Hepatocyte (in vitro differentiated cells): Measurements from ENCODE around the gene TUBGCP3. TPM values are rescaled to one million over a fixed set of nuclear protein-coding genes. Genes with fewer than 3 reads are reported as not detected.

Experiments used
- DNase-seq: peaks from one replicate; pipeline ENCODE4 v3.0.0-alpha.2; 2016; ENCODE audit warnings: low spot score
- H2AFZ ChIP-seq: fragments of 200-600 bp; sonication (generic); 2 replicates; pipeline ENCODE4 v1.6.0; 2016; ENCODE audit warnings: antibody characterized with exemption, mild to moderate bottlenecking
- H3K27ac ChIP-seq: fragments of 200-600 bp; sonication (generic); 2 replicates; pipeline ENCODE4 v1.5.1; 2016; ENCODE audit warnings: mild to moderate bottlenecking
- H3K27me3 ChIP-seq: fragments of 200-600 bp; sonication (generic); 2 replicates; pipeline ENCODE4 v1.6.1; 2016
- H3K36me3 ChIP-seq: fragments of 200-600 bp; sonication (generic); replicated peaks from 2 replicates; pipeline ENCODE4 v1.5.1; 2016; ENCODE audit warnings: low read depth; ENCODE audit not compliant: insufficient read depth
- H3K4me1 ChIP-seq: fragments of 200-600 bp; sonication (generic); 2 replicates; pipeline ENCODE4 v1.5.1; 2016; ENCODE audit warnings: mild to moderate bottlenecking, moderate library complexity; ENCODE audit not compliant: insufficient read depth
- H3K4me2 ChIP-seq: fragments of 200-600 bp; sonication (generic); 2 replicates; pipeline ENCODE4 v1.6.0; 2016
- H3K4me3 ChIP-seq: fragments of 200-600 bp; sonication (generic); 2 replicates; pipeline ENCODE4 v1.5.1; 2016; ENCODE audit warnings: mild to moderate bottlenecking
- H3K79me2 ChIP-seq: fragments of 200-600 bp; sonication (generic); 2 replicates; pipeline ENCODE4 v1.6.0; 2017; ENCODE audit warnings: mild to moderate bottlenecking
- H3K9me2 ChIP-seq: fragments of 200-600 bp; sonication (generic); replicated peaks from 2 replicates; pipeline ENCODE4 v1.6.0; 2017; ENCODE audit warnings: mild to moderate bottlenecking; ENCODE audit not compliant: insufficient read depth
- H3K9me3 ChIP-seq: fragments of 200-600 bp; sonication (generic); 2 replicates; pipeline ENCODE4 v1.5.1; 2016; ENCODE audit warnings: low read depth, mild to moderate bottlenecking
- H4K20me1 ChIP-seq: fragments of 200-600 bp; sonication (generic); 2 replicates; pipeline ENCODE4 v1.6.0; 2016; ENCODE audit warnings: mild to moderate bottlenecking; ENCODE audit not compliant: insufficient read depth, poor library complexity, severe bottlenecking
- EZH2 ChIP-seq: fragments of 200-600 bp; sonication (generic); IDR thresholded peaks from 2 replicates; pipeline ENCODE4 v1.6.1; 2016; ENCODE audit warnings: antibody characterized with exemption, mild to moderate bottlenecking, borderline replicate concordance
- EZH2phosphoT487 ChIP-seq: fragments of 200-600 bp; sonication (generic); IDR thresholded peaks from one replicate; pipeline ENCODE4 v1.6.1; 2018; ENCODE audit warnings: antibody characterized with exemption, mild to moderate bottlenecking, low read depth, moderate library complexity; ENCODE audit not compliant: unreplicated experiment, severe bottlenecking
- WGBS: methylation state at CpG from one replicate; pipeline ENCODE4 v1.1.6; 2016; ENCODE audit warnings: low lambda C conversion rate; ENCODE audit errors: missing lambda C conversion rate; 5-methylcytosine and 5-hydroxymethylcytosine counted together
- polyA plus RNA-seq: library from polyadenylated mRNA; unstranded; fragments of >200 nt; fragmentation: Nextera tagmentation; extraction: Ambion mirVana; gene quantifications from 2 replicates; pipeline ENCODE4 v1.2.1, GENCODE V29; 2016
- total RNA-seq: library from RNA; depleted of rRNA; stranded (reverse); fragments of >200 nt; gene quantifications from 2 replicates; pipeline ENCODE4 v1.2.3, GENCODE V29; 2014
- TF ChIP-seq, protein P1 (sequence below): fragments of 200-600 bp; sonication (generic); IDR thresholded peaks from 2 replicates; pipeline ENCODE4 v1.5.1; 2016; ENCODE audit warnings: antibody characterized with exemption, mild to moderate bottlenecking; ENCODE audit not compliant: poor library complexity

The TUBGCP3 gene
- total and polyA plus RNA-seq, 2 experiments from 2014 or later = 9.7 to 11.1 TPM

DNA sequence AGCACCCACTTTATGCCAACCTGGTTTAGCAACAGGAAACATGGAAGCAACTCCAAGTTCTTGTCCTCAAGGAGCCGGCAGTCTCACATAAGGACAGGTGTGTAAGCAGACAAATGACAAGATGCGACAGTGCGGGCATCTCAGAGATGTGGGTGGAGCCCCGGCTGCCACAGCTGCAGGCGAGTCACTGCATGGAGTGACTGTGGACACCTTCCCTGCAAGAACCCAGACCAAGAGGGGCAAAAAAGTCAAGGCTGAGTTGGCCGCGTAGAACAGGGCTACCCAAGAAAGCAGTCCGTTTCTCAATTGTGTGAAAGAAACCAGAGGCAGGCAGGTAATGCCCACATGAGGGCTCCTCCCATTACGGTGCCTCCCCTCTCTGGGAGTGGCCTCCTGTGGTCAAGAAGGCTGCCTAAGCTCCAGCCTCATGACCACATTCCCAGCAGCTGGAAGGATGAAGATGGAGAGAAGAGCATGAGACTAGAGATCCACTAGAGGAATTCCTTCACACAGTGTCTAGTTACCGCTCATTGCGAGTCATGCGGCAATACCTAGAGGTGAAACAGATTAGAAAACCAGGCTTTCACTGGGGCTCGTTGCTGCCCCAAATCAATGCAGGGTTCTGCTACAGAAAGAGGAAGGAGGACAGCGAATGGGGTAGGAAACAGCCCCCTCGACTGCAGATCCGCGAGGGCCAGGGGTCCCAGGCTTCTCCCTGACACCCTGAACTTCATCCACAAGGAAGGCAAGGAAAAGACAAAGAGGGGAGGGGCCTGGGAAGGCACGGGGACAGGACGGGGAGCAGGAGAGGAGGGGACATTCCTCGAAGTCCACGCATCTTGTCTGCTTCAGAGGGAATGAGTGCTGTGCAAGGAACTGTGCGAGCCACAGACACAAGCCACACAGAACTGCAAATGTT is 131.6 kb downstream of the TUBGCP3 start:
- no peaks in the 10 kb centered on the region for H3K4me1 ChIP-seq
- 86% methylated on average over 22 of the region's 22 CpGs for WGBS
- H3K27ac ChIP-seq = no peak overlapping the region
- H3K4me3 ChIP-seq = no peak overlapping the region
- H3K27me3 ChIP-seq = no peaks in the 10 kb centered on the region
- no peak overlapping the region for H3K4me2 ChIP-seq
- H3K36me3 ChIP-seq = no peaks in the 10 kb centered on the region
- H3K79me2 ChIP-seq = no peaks in the 10 kb centered on the region
- H3K9me3 ChIP-seq = no peaks in the 10 kb centered on the region
- H3K9me2 ChIP-seq = no peaks in the 10 kb centered on the region
- H2AFZ ChIP-seq = no peak overlapping the region
- TF ChIP-seq, protein P1, sequence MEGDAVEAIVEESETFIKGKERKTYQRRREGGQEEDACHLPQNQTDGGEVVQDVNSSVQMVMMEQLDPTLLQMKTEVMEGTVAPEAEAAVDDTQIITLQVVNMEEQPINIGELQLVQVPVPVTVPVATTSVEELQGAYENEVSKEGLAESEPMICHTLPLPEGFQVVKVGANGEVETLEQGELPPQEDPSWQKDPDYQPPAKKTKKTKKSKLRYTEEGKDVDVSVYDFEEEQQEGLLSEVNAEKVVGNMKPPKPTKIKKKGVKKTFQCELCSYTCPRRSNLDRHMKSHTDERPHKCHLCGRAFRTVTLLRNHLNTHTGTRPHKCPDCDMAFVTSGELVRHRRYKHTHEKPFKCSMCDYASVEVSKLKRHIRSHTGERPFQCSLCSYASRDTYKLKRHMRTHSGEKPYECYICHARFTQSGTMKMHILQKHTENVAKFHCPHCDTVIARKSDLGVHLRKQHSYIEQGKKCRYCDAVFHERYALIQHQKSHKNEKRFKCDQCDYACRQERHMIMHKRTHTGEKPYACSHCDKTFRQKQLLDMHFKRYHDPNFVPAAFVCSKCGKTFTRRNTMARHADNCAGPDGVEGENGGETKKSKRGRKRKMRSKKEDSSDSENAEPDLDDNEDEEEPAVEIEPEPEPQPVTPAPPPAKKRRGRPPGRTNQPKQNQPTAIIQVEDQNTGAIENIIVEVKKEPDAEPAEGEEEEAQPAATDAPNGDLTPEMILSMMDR = no peak
- TF ChIP-seq EZH2phosphoT487 (no peak), EZH2 (no peak)
- DNase-seq = no peak
- no peaks in the 10 kb centered on the region for H4K20me1 ChIP-seq

DNA sequence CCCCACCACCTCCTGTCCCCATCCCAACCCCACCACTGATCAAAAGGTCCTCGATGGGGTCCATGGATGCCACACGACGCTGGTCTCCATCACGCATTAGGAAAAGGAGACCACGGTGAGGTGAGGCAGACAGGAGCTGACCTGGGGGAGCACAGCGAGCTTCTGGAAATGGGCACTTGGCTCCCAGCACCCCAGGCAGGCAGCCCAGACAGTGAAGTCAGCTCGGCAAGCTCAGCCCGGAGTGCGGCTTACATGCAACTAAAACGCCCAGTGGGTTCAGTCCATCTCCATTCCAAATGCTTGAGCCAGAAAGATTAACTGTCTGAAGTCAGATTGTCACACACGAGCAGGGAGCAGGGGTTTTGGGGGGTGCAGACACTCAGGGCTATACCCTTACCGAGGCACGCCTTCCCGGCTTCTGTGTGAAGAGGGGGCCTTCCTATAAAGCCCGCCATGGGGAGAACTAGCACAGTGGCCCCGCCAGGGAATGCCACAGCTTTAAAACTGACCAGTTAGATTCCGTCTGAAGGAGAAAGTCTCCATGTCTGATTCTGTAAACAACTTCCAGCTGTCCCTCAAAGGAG is 132.4 kb downstream of the TUBGCP3 start:
- Histone ChIP-seq H3K4me3 (no peak overlapping the region), H4K20me1 (no peaks in the 10 kb centered on the region), H2AFZ (no peak overlapping the region), H3K9me2 (no peaks in the 10 kb centered on the region), H3K79me2 (no peaks in the 10 kb centered on the region), H3K4me1 (no peaks in the 10 kb centered on the region), H3K36me3 (no peaks in the 10 kb centered on the region), H3K27ac (no peak overlapping the region), H3K4me2 (no peak overlapping the region), H3K27me3 (no peaks in the 10 kb centered on the region), H3K9me3 (no peaks in the 10 kb centered on the region)
- TF ChIP-seq EZH2phosphoT487 (no peak), EZH2 (no peak)
- TF ChIP-seq, protein P1 = no peak
- 94% methylated on average over 17 of the region's 17 CpGs for WGBS
- no peak for DNase-seq

DNA sequence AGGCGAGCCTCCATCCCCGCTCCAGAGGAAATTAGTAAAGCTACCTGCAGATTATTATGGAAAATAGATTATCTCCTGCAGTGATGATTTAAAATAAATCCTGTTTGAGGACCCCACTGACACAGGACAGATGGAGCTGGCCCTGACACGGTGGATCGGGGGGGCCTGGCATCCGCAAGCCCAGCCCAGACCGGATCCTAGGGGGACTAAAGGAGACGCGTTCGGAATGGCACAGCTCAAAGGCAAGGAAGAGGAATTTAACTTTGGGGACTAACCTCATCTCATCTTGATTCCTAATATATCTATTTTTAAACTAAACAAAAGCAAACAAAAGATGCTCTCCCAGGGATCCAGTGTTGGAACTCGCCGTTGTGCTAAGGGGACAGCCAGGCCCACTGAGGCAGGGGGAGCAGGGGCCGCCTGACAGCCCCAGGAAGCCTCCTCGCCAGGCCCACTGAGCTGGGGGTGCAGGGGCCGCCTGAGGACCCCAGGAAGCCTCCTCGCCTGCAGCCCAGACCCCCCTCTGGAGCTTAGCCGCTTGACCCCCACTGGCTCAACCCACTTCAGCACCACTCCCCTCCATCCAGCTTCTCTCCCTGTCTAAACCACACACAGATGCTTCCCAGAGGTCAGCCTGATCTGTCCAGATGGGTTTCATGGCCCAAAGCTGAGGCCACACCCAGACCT is 133.2 kb downstream of the TUBGCP3 start:
- 86% methylated on average over 16 of the region's 16 CpGs for WGBS
- H3K4me2 ChIP-seq = no peak overlapping the region
- no peaks in the 10 kb centered on the region for H3K36me3 ChIP-seq
- H3K4me3 ChIP-seq = no peak overlapping the region
- H3K4me1 ChIP-seq = no peaks in the 10 kb centered on the region
- no peak for DNase-seq
- H2AFZ ChIP-seq = no peak overlapping the region
- TF ChIP-seq EZH2phosphoT487 = no peak
- TF ChIP-seq, protein P1 = no peak
- TF ChIP-seq EZH2 = no peak
- no peaks in the 10 kb centered on the region for H4K20me1 ChIP-seq
- H3K9me3 ChIP-seq = no peaks in the 10 kb centered on the region
- no peaks in the 10 kb centered on the region for H3K9me2 ChIP-seq
- no peaks in the 10 kb centered on the region for H3K27me3 ChIP-seq
- H3K79me2 ChIP-seq = no peaks in the 10 kb centered on the region
- H3K27ac ChIP-seq = no peak overlapping the region
